EL (cell line): ENCODE results near the gene USP48.
"Not testable (repeated sequence)": the region's sequence is repeated elsewhere in the genome, so short reads cannot be mapped to it uniquely, and the experiment has no call there.

Experiments used
- DNase-seq: peaks from one replicate; pipeline ENCODE4 v3.0.0-alpha.2; 2016

Gene USP48

DNA sequence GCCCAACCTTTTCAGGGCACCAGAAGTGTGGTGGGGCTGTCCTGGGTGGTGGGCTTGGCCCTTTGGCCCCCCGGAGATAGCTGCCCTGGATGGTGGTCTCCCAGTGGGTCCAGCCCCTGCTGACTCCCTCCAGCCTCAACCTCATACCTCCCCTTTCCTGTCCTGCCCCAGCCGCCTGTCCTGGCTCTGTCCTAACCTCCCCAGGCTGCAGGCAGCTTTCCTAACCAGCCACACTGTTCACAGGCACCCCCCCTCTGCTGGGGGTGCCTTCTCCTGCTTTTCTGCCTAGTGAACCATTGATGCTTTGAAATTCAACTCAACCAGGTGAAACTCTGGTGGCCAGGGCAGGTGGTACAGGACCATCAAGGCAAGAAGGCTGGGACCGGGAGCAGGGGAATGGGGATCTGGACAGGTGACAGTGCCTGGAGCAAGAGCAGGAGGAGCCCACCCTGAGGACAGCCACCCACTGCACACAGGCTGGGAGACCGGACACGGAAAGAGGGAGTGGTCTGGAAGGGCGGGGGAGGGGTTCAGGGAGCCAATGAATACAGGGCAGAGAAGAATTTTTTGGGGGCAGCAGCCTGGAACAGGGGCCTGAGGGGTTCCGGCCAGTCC lies 149.7 kb downstream of the USP48 start:
- DNase-seq: no peak

DNA sequence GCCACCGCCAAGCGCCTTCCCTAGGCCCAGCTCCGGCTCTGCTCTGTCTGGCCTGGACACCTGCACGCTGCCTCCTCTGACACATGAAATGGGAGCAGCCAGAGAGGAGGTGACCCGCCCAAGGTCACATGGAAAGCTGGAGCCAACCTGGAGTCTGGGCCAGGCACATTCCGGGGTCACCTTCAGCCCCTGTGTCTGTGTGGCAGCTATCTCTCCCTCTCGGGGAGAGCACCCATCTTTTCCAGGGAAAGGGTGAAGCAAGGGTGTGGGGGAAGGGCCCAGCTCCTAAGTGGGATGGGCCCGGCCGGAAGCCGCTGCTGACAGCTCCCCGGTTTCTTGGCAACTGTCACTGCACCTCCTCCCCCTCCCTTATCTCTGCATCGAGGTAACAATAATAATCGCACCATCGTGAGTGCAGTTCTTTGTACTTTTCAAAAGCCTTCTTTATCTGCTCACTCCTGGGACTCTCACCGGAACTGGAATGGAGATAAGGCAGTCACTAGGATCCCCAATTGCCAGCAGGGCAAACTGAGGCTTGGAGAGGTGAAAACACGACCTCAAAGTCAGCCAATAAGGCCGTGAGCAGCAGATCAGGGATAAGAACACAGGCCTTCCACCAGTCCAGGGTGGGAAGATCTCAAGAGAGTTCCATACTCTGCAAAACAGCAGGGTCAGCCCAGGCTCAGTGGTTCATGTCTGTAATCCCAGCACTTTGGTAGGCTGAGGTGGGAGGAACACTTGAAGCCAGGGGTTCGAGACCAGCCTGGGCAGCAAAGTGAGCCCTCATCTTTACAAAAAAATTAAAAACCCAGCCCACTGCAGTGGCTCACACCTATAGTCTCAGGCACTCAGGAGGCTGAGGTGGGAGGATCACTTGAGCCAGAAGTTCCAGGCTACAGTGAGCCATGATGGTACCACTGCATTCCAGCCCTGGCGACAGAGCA lies 150.7 kb downstream of the USP48 start:
- no peak for DNase-seq

DNA sequence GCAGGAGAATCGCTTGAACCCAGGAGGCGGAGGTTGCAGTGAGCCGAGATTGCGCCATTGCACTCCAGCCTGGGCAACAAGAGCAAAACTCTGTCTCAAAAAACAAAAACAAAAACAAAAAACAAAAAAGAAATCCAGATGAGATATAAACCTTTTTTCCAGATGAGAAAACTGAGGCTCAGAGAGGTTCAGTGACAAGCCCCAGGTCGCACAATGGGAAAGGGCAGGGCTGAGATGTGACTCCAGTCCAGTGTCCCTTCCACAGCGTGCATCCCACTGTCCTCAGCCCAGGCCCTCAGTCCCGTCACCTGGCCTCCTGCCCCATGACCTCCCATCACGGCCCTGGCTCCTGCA lies 151.4 kb downstream of the USP48 start:
- DNase-seq: not testable (repeated sequence)

DNA sequence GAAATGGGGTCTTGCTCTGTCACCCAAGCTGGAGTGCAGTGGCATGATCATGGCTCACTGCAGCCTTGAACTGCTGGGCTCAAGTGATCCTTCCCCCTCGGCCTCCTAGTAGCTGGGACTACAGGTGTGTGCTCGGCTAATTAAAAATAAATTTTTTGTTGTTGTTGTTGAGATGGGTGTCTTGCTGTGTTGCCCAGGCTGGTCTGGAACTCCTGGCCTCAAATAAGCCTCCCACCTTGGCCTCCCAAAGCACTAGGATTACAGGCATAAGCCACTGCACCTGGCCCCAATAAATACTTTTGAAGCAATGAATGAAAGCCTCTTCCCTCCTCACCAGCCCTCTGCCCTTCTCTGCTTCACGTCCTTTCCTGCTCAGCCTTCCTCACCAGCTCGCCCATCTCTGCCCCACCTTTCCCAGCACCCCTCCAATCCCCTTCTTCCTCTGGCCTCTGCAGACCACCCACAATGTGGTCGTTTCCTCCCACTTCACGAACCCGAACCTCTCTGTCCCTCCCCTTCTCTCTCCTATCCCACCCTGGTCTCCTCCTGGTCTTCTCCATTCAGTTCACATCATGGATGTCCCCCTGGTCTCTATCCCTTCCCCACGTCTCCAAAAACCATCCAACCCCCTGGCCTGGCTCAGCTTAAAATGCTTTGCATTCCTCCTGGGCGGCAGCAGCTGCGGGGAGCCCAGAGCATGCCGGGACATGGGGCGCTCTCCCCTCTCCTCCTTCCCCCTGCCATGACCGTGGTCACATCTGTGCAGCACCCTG lies 152.2 kb downstream of the USP48 start:
- DNase-seq: peak; percentile 17

DNA sequence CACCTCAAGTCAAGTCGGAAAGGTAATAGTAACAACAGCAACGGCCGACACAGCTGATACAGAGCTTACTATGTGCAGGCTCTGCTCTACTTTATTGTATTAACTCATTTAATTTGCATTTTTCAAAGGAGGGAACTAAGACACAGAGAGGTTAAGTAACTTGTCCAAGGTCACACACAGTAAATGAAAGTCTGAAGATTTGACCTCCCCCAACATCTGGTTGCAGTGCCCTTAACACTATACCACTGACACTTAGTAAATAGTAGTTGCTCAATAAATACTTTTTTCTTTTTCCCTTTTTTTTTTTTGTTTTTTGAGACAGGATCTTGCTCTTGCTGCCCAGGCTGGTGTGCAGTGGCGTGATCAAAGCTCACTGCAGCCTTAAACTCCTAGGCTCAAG lies 153.0 kb downstream of the USP48 start:
- DNase-seq: no peak

DNA sequence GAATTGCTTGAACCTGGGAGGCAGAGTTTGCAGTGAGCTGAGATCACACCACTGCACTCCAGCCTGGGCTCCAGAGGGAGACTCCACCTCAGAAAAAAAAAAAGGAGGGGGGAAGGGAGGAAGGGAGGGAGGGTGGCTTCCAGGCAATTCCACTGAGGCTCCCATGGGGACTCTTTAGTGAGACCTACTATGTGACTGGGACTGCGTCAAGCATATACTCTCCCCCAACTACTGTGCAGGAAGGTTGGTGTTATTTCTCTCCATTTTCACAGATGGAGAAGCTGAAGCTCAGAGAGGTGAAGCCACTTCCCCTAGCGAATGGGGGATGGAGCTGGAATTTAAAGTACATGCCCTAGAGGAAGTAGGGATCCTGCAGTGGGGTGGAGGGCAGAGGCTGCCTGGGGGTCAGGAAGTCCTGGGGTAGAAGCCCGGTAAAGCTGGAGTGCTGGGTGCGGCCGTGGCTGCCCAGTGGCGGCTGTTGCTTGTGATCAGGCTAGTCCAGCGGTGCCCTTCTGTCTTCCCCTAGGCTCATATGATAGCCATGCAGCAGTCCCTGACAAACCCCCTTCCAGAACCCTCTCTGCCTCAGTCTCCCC lies 154.1 kb downstream of the USP48 start:
- DNase-seq: no peak
